GM12878 (cell line): ENCODE data around the gene ABCD3. TPM values are rescaled to one million over a fixed set of nuclear protein-coding genes. Genes with fewer than 3 reads are reported as not detected.

Experiments
- ATAC-seq: fragments of 200-7000 bp; cut with Tn5 transposase; 3 replicates; pipeline ENCODE4 v1.9.1; 2020; ENCODE audit warnings: mild to moderate bottlenecking, moderate library complexity
- BruUV-seq: library from RNA; stranded (reverse); fragments of 400-500 nt; replicated peaks from 2 replicates; lab custom pipeline; 2021; lab: Mats Ljungman, UMichigan
- CTCF ChIA-PET: fragments of 300-600 bp; sonication (Branson Sonifier 250); formaldehyde crosslinking; extraction: SDS; loops from one replicate; lab custom pipeline; 2021; ENCODE audit warnings: inconsistent platforms; lab: Yijun Ruan, JAX
- POLR2A ChIA-PET: fragments of 350-600 bp; formaldehyde crosslinking; extraction: SDS; loops from one replicate; lab custom pipeline; 2021; ENCODE audit warnings: inconsistent platforms; lab: Charles Lee
- RAD21 ChIA-PET: fragments of 300-600 bp; sonication (Branson Sonifier 250); formaldehyde crosslinking; loops from one replicate; lab custom pipeline; 2023; ENCODE audit warnings: antibody characterized with exemption; ENCODE audit not compliant: unreplicated experiment; lab: Charles Lee
- SMC1A ChIA-PET: fragments of 300-600 bp; sonication (Branson Sonifier 250); formaldehyde crosslinking; loops from one replicate; lab custom pipeline; 2023; ENCODE audit not compliant: unreplicated experiment, uncharacterized antibody; lab: Charles Lee
- DNase-seq: peaks from one replicate; pipeline ENCODE4 v3.0.0-alpha.2; 2011; ENCODE audit warnings: low read depth, low spot score
- FAIRE-seq: peaks from 3 replicates; lab custom pipeline; 2011; peaks lifted over from hg19 to GRCh38; lab: Jason Lieb, UNC
- H2AFZ ChIP-seq: 2 replicates; pipeline ENCODE4 v1.6.0; 2011; ENCODE audit warnings: low read depth, low read length, control low read depth; ENCODE audit not compliant: control insufficient read depth
- H3K27ac ChIP-seq: 2 replicates; pipeline ENCODE4 v1.5.1; 2011; ENCODE audit warnings: control low read depth; ENCODE audit not compliant: control insufficient read depth, insufficient read depth
- H3K27me3 ChIP-seq, 2 experiments: replicated peaks in 1 of 2; 2 replicates each; pipeline versions ENCODE4 v1.6.0 to v1.6.1; 2011; ENCODE audit warnings: low read length in 1 of 2; ENCODE audit not compliant: control insufficient read depth in 2 of 2, insufficient read depth in 2 of 2
- H3K36me3 ChIP-seq, 2 experiments: 2 replicates each; pipeline ENCODE4 v1.5.1; 2011; ENCODE audit warnings: low read length in 1 of 2; ENCODE audit not compliant: control insufficient read depth in 2 of 2, insufficient read depth in 2 of 2
- H3K4me1 ChIP-seq: 2 replicates; pipeline ENCODE4 v1.6.1; 2011; ENCODE audit warnings: mild to moderate bottlenecking, low read length, moderate library complexity, mixed read lengths; ENCODE audit not compliant: control insufficient read depth, insufficient read depth
- H3K4me2 ChIP-seq: 2 replicates; pipeline ENCODE4 v1.6.0; 2011; ENCODE audit warnings: control low read depth; ENCODE audit not compliant: control insufficient read depth, insufficient read depth
- H3K4me3 ChIP-seq: fragments of 200-600 bp; sonication (generic); 2 replicates; pipeline ENCODE4 v1.5.1; 2016
- H3K79me2 ChIP-seq: 2 replicates; pipeline ENCODE4 v1.6.0; 2011; ENCODE audit warnings: low read length; ENCODE audit not compliant: control insufficient read depth, insufficient read depth
- H3K9ac ChIP-seq: 2 replicates; pipeline ENCODE4 v1.8.0; 2011; ENCODE audit warnings: low read length, control low read depth, mixed read lengths; ENCODE audit not compliant: control insufficient read depth, insufficient read depth
- H3K9me3 ChIP-seq: replicated peaks from 3 replicates; pipeline ENCODE4 v1.5.1; 2011; ENCODE audit warnings: mild to moderate bottlenecking, low read length; ENCODE audit not compliant: control insufficient read depth, insufficient read depth
- H4K20me1 ChIP-seq: 2 replicates; pipeline ENCODE4 v1.6.0; 2011; ENCODE audit not compliant: control insufficient read depth, insufficient read depth
- BCL11A ChIP-seq: IDR thresholded peaks from 2 replicates; pipeline ENCODE4 v1.6.1; 2011; ENCODE audit warnings: low read depth, low read length
- BRCA1 ChIP-seq: IDR thresholded peaks from 2 replicates; pipeline ENCODE4 v1.6.1; 2011; ENCODE audit warnings: low read depth, low read length, improper control_type of control experiment
- CEBPB ChIP-seq, 2 experiments: fragments of 150-350 bp in 1 of 2; IDR thresholded peaks; 2 replicates each; pipeline ENCODE4 v1.6.1; 2012 to 2014; ENCODE audit warnings: low read depth in 2 of 2, low read length in 2 of 2, borderline replicate concordance in 1 of 2, inconsistent platforms in 1 of 2
- EED ChIP-seq: sonication (generic); IDR thresholded peaks from 2 replicates; pipeline ENCODE4 v1.6.1; 2016; ENCODE audit warnings: antibody characterized with exemption, low read depth
- IKZF2 ChIP-seq, 2 experiments: fragments of 450-650 bp; IDR thresholded peaks; 2 replicates each; pipeline ENCODE4 v1.6.1; 2017; ENCODE audit warnings: mild to moderate bottlenecking in 2 of 2, moderate library complexity in 2 of 2
- LARP7 ChIP-seq: fragments of 450-650 bp; IDR thresholded peaks from 2 replicates; pipeline ENCODE4 v1.6.1; 2017; ENCODE audit warnings: mild to moderate bottlenecking
- MAX ChIP-seq: IDR thresholded peaks from 2 replicates; pipeline ENCODE4 v1.6.1; 2012; ENCODE audit warnings: low read depth, low read length, improper control_type of control experiment
- MXI1 ChIP-seq: fragments of 150-350 bp; IDR thresholded peaks from 2 replicates; pipeline ENCODE4 v1.6.1; 2011; ENCODE audit warnings: low read depth, mild to moderate bottlenecking, inconsistent platforms, low read length, improper control_type of control experiment
- MYC ChIP-seq: IDR thresholded peaks from 2 replicates; pipeline ENCODE4 v1.6.1; 2011; ENCODE audit warnings: mild to moderate bottlenecking, low read length, moderate library complexity, inconsistent platforms; ENCODE audit not compliant: insufficient read depth, insufficient replicate concordance, insufficient read length, severe bottlenecking
- RELA ChIP-seq: fragments of 450-650 bp; IDR thresholded peaks from 2 replicates; pipeline ENCODE4 v1.8.0; 2014; ENCODE audit warnings: borderline replicate concordance; ENCODE audit not compliant: partially characterized antibody
- ZNF687 ChIP-seq: fragments of 450-650 bp; IDR thresholded peaks from 2 replicates; pipeline ENCODE4 v1.6.1; 2017; ENCODE audit warnings: mild to moderate bottlenecking, moderate library complexity
- WGBS: methylation state at CpG from one replicate; pipeline ENCODE4 v1.1.6; 2016; ENCODE audit warnings: low lambda C conversion rate; ENCODE audit not compliant: insufficient replicate concordance, insufficient coverage; ENCODE audit errors: missing lambda C conversion rate; 5-methylcytosine and 5-hydroxymethylcytosine counted together
- in situ Hi-C: fragments of 300-500 bp; cut with MboI; formaldehyde crosslinking; loops from 9 replicates; pipeline ENCODE4 v1.14.3; 2018; ENCODE audit warnings: mixed read lengths
- intact Hi-C: fragments of 100-400 bp; cut with micrococcal nuclease; formaldehyde crosslinking; loops from one replicate; pipeline ENCODE4 v1.14.2; 2022; ENCODE audit not compliant: unreplicated experiment
- polyA plus RNA-seq, 11 experiments: library from polyadenylated mRNA; depleted of rRNA in 4 of 11; unstranded in 6 of 11; stranded (reverse) in 5 of 11; fragments of >200 nt; fragmentation: Nextera tagmentation in 4 of 11; fragmentation: Illumina TruSeq in 1 of 11; extraction: Ambion mirVana in 4 of 11; extraction: Trizol in 1 of 11; gene quantifications; 1 replicate in 1 of 11; 2 replicates in 10 of 11; pipeline versions ENCODE4 v1.2.1 to v1.2.3, GENCODE V29; 2011 to 2016; ENCODE audit warnings: inconsistent platforms in 2 of 11, missing spikeins in 2 of 11, low read depth in 1 of 11
- total RNA-seq, 4 experiments: library from RNA; depleted of rRNA in 3 of 4; stranded (reverse); fragments of >200 nt in 3 of 4; fragmentation: Illumina TruSeq in 1 of 4; extraction: Trizol in 1 of 4; gene quantifications; 2 replicates each; pipeline versions ENCODE4 v1.2.1 to v1.2.3, GENCODE V29; 2013 to 2021
- TF ChIP-seq, protein P1 (sequence below): IDR thresholded peaks from 2 replicates; pipeline ENCODE4 v1.6.1; 2011; ENCODE audit warnings: low read depth, low read length, improper control_type of control experiment, borderline replicate concordance
- TF ChIP-seq, protein P2 (sequence below): fragments of 450-650 bp; IDR thresholded peaks from 2 replicates; pipeline ENCODE4 v1.6.1; 2017; ENCODE audit warnings: low read depth, mild to moderate bottlenecking, moderate library complexity

Gene ABCD3
- total and polyA plus RNA-seq, 10 of the 15 experiments (the other 5 are each of a cell fraction or from before 2014, with no cell fraction given), result 15.1 to 40.2 (median 24.1) TPM

GRCh38 chr1:94501935-94502334, 83.7 kb downstream of the ABCD3 start:
- in situ Hi-C loops, result no loop called here
- Histone ChIP-seq H3K27me3 (no peaks in the 10 kb centered on the region), H3K4me2 (no peak overlapping the region), H3K27ac (no peak overlapping the region), H3K9ac (no peak overlapping the region), H3K79me2 (no peaks in the 10 kb centered on the region), H3K9me3 (no peaks in the 10 kb centered on the region), H3K36me3 (peaks cover 0 to 7% of the 10 kb centered on the region in 2 experiments; a peak in 3 of 4 replicates), H3K4me1 (no peaks in the 10 kb centered on the region), H2AFZ (no peak overlapping the region), H4K20me1 (no peaks in the 10 kb centered on the region), H3K4me3 (no peak overlapping the region)
- BruUV-seq, result no TSS peak
- intact Hi-C loops, result no loop called here
- ChIA-PET RAD21 (interaction anchor here (0.7 kb wide), 1 partner anchor 77 kb away, joined by 3 read pairs; no protein-coding TSS in a partner anchor), CTCF (interaction anchor here (1.7 to 4.9 kb wide), 3 partner anchors 13 to 304 kb away, joined by 4 to 27 read pairs (median 10); no protein-coding TSS in a partner anchor), SMC1A (interaction anchor here (1.0 kb wide), 1 partner anchor 12 kb away, joined by 3 read pairs; no protein-coding TSS in a partner anchor), POLR2A (no interaction called here)
- FAIRE-seq (no peak), ATAC-seq (no peak), DNase-seq (no peak)
- 82% methylated on average over 4 of the region's 4 CpGs for WGBS
- TF ChIP-seq IKZF2 (IDR thresholded peaks at IDR 0.05), result no peak
- TF ChIP-seq MAX, result no peak
- TF ChIP-seq CEBPB (IDR thresholded peaks at IDR 0.05; ENCODE audit: borderline replicate concordance in 1 of 2, low read depth in 2 of 2, low read length in 2 of 2), result no peak
- TF ChIP-seq, protein P1, sequence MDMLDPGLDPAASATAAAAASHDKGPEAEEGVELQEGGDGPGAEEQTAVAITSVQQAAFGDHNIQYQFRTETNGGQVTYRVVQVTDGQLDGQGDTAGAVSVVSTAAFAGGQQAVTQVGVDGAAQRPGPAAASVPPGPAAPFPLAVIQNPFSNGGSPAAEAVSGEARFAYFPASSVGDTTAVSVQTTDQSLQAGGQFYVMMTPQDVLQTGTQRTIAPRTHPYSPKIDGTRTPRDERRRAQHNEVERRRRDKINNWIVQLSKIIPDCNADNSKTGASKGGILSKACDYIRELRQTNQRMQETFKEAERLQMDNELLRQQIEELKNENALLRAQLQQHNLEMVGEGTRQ, result no peak
- no peak for TF ChIP-seq RELA
- TF ChIP-seq ZNF687, result no peak
- TF ChIP-seq MYC, result no peak
- TF ChIP-seq BCL11A, result no peak
- no peak for TF ChIP-seq BRCA1
- no peak for TF ChIP-seq MXI1
- TF ChIP-seq EED, result no peak
- no peak for TF ChIP-seq LARP7
- TF ChIP-seq, protein P2, sequence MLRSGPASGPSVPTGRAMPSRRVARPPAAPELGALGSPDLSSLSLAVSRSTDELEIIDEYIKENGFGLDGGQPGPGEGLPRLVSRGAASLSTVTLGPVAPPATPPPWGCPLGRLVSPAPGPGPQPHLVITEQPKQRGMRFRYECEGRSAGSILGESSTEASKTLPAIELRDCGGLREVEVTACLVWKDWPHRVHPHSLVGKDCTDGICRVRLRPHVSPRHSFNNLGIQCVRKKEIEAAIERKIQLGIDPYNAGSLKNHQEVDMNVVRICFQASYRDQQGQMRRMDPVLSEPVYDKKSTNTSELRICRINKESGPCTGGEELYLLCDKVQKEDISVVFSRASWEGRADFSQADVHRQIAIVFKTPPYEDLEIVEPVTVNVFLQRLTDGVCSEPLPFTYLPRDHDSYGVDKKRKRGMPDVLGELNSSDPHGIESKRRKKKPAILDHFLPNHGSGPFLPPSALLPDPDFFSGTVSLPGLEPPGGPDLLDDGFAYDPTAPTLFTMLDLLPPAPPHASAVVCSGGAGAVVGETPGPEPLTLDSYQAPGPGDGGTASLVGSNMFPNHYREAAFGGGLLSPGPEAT, result no peak
